Right lobe of liver (tissue), 4 donors: ENCODE measurements around the gene OR13H1.

Experiments used
- CTCF ChIP-seq, 4 donors: fragments of 200-600 bp in 3 of 4; fragments of 450-650 bp in 1 of 4; IDR thresholded peaks; one replicate each; pipeline versions ENCODE4 v1.5.1 to v1.8.0; 2016 to 2022; ENCODE audit warnings: antibody characterized with exemption in 4 of 4, mild to moderate bottlenecking in 2 of 4
- POLR2A ChIP-seq: fragments of 450-650 bp; IDR thresholded peaks from one replicate; pipeline ENCODE4 v1.6.1; 2017; ENCODE audit warnings: antibody characterized with exemption, mild to moderate bottlenecking
- donor health status: DM: no; HTN: no; CAD: no.
- donor health status: DM: no; HTN: no; CAD: no.
- donor health status: DM: no; HTN: yes; CAD: no.

DNA sequence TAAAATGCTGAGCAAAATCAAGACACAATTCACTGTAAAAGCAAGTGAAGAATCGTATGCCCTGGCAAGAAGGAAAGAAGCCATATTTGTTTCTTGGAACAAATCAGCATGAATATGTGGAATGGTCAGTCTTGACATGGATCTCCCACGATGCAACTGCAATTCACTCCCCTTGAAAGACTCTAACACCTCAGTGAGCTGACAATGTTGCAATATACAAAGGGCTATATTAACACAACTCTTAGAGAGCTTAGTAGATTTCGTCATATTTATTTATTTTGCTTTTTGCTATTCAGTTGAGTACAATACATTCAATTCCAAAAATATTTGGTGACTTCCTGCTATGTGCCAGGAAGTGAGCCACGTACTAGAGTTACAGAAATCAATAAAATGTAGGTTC lies 14.7 kb downstream of the OR13H1 start:
- TF ChIP-seq CTCF (IDR thresholded peaks at IDR 0.05), result no peak
- no peak for TF ChIP-seq POLR2A
